HEK293 (cell line): ENCODE measurements around the gene ZC3HAV1L.

Experiments used
- CTCF ChIA-PET: fragments of 350-600 bp; formaldehyde crosslinking; extraction: SDS; loops from one replicate; lab custom pipeline; 2021; ENCODE audit warnings: antibody characterized with exemption; lab: Yijun Ruan, JAX
- POLR2A ChIA-PET: fragments of 300-600 bp; formaldehyde crosslinking; extraction: SDS; loops from one replicate; lab custom pipeline; 2020; ENCODE audit warnings: antibody characterized with exemption, inconsistent platforms; lab: Yijun Ruan, JAX
- H3K27ac ChIP-seq: fragments of 200-500 bp; sonication (Bioruptor generic); 2 replicates; pipeline ENCODE4 v1.5.1; 2014; ENCODE audit warnings: low read depth, low read length, control low read depth, inconsistent platforms; ENCODE audit errors: extremely low read depth
- H3K36me3 ChIP-seq, 2 experiments: fragments of 200-500 bp in 1 of 2; sonication (Bioruptor generic) in 1 of 2; 1 replicate in 1 of 2; 2 replicates in 1 of 2; pipeline ENCODE4 v1.5.1; 2014 to 2017; ENCODE audit warnings: inconsistent platforms in 2 of 2, low read length in 2 of 2; ENCODE audit not compliant: control insufficient read depth in 2 of 2, insufficient read depth in 1 of 2
- H3K4me1 ChIP-seq: fragments of 200-500 bp; sonication (Bioruptor generic); 2 replicates; pipeline ENCODE4 v1.5.1; 2014; ENCODE audit warnings: mild to moderate bottlenecking, low read length, inconsistent platforms; ENCODE audit not compliant: control insufficient read depth, insufficient read depth
- H3K4me3 ChIP-seq: 2 replicates; pipeline ENCODE4 v1.5.1; 2011; ENCODE audit warnings: low read depth, mild to moderate bottlenecking, control low read depth, low read length, moderate library complexity
- H3K9me3 ChIP-seq: fragments of 200-500 bp; sonication (Bioruptor generic); 2 replicates; pipeline ENCODE4 v1.5.1; 2014; ENCODE audit warnings: low read depth, low read length, inconsistent platforms; ENCODE audit not compliant: control insufficient read depth, insufficient read depth
- HOXC10 ChIP-seq: sonication (generic); formaldehyde crosslinking; IDR thresholded peaks from 2 replicates; pipeline ENCODE4 v1.8.1; 2023; ENCODE audit warnings: mild to moderate bottlenecking, missing genetic modification reagents
- PRDM1 ChIP-seq: fragments of 450-650 bp; formaldehyde crosslinking; IDR thresholded peaks from 2 replicates; pipeline ENCODE4; 2016; ENCODE audit warnings: missing biosample characterization, missing genetic modification characterization
- RBAK ChIP-seq: fragments of 450-650 bp; formaldehyde crosslinking; IDR thresholded peaks from 2 replicates; pipeline ENCODE4 v1.5.1; 2016; ENCODE audit warnings: missing biosample characterization, missing genetic modification characterization
- SCRT1 ChIP-seq: fragments of 450-650 bp; formaldehyde crosslinking; IDR thresholded peaks from 2 replicates; pipeline ENCODE4 v1.5.1; 2016; ENCODE audit warnings: missing biosample characterization, missing genetic modification characterization, borderline replicate concordance
- TCF7L2 ChIP-seq: IDR thresholded peaks from 2 replicates; pipeline ENCODE4 v1.6.1; 2011; ENCODE audit warnings: low read depth, mild to moderate bottlenecking, inconsistent platforms, low read length, moderate library complexity, borderline replicate concordance
- YY2 ChIP-seq: fragments of 450-650 bp; formaldehyde crosslinking; IDR thresholded peaks from 2 replicates; pipeline ENCODE4 v1.5.1; 2016; ENCODE audit warnings: missing biosample characterization, missing genetic modification characterization
- ZFHX2 ChIP-seq: fragments of 450-650 bp; formaldehyde crosslinking; conservative IDR thresholded peaks from 2 replicates; pipeline ENCODE4 v1.5.1; 2016; ENCODE audit warnings: missing biosample characterization, missing genetic modification characterization
- ZNF146 ChIP-seq: fragments of 450-650 bp; formaldehyde crosslinking; IDR thresholded peaks from 2 replicates; pipeline ENCODE4 v1.5.1; 2016; ENCODE audit warnings: missing biosample characterization, missing genetic modification characterization
- ZNF214 ChIP-seq: fragments of 450-650 bp; formaldehyde crosslinking; IDR thresholded peaks from 2 replicates; pipeline ENCODE4 v1.5.1; 2017; ENCODE audit warnings: missing biosample characterization, mild to moderate bottlenecking, missing genetic modification characterization, borderline replicate concordance
- ZNF302 ChIP-seq: fragments of 450-650 bp; formaldehyde crosslinking; IDR thresholded peaks from 2 replicates; pipeline ENCODE4 v1.5.1; 2016; ENCODE audit warnings: missing biosample characterization, missing genetic modification characterization, low read depth
- ZNF416 ChIP-seq: fragments of 450-650 bp; formaldehyde crosslinking; IDR thresholded peaks from 2 replicates; pipeline ENCODE4 v1.5.1; 2016; ENCODE audit warnings: missing biosample characterization, missing genetic modification characterization
- ZNF501 ChIP-seq: fragments of 450-650 bp; formaldehyde crosslinking; IDR thresholded peaks from 2 replicates; pipeline ENCODE4 v1.5.1; 2016; ENCODE audit warnings: missing biosample characterization, missing genetic modification characterization
- ZNF521 ChIP-seq: fragments of 450-650 bp; formaldehyde crosslinking; IDR thresholded peaks from 2 replicates; pipeline ENCODE4 v1.5.1; 2017; ENCODE audit warnings: missing biosample characterization, mild to moderate bottlenecking, missing genetic modification characterization
- ZNF776 ChIP-seq: fragments of 450-650 bp; formaldehyde crosslinking; IDR thresholded peaks from 2 replicates; pipeline ENCODE4 v1.5.0; 2017; ENCODE audit warnings: missing biosample characterization, missing genetic modification characterization, borderline replicate concordance
- TF ChIP-seq, protein P1 (sequence below): fragments of 450-650 bp; formaldehyde crosslinking; IDR thresholded peaks from 2 replicates; pipeline ENCODE4 v1.5.1; 2016; ENCODE audit warnings: missing biosample characterization, missing genetic modification characterization
- TF ChIP-seq, protein P2 (sequence below): fragments of 450-650 bp; formaldehyde crosslinking; conservative IDR thresholded peaks from 2 replicates; pipeline ENCODE4 v1.5.1; 2016; ENCODE audit warnings: low read depth, missing biosample characterization, missing genetic modification characterization
- TF ChIP-seq, protein P3 (sequence below): fragments of 450-650 bp; formaldehyde crosslinking; IDR thresholded peaks from 2 replicates; pipeline ENCODE4 v1.5.1; 2016; ENCODE audit warnings: missing biosample characterization, missing genetic modification characterization
- TF ChIP-seq, protein P4 (sequence below): fragments of 450-650 bp; formaldehyde crosslinking; IDR thresholded peaks from 2 replicates; pipeline ENCODE4 v1.5.1; 2016; ENCODE audit warnings: missing biosample characterization, missing genetic modification characterization
- TF ChIP-seq, protein P5 (sequence below): fragments of 450-650 bp; formaldehyde crosslinking; IDR thresholded peaks from 2 replicates; pipeline ENCODE4 v1.5.1; 2016; ENCODE audit warnings: missing biosample characterization, missing genetic modification characterization
- TF ChIP-seq, protein P6 (sequence below): fragments of 450-650 bp; IDR thresholded peaks from 2 replicates; pipeline ENCODE4 v1.5.1; 2018; ENCODE audit warnings: missing biosample characterization, missing genetic modification characterization
- TF ChIP-seq, protein P7 (sequence below): fragments of 450-650 bp; formaldehyde crosslinking; IDR thresholded peaks from 2 replicates; pipeline ENCODE4 v1.5.1; 2016; ENCODE audit warnings: missing biosample characterization, missing genetic modification characterization

ZC3HAV1L gene

DNA sequence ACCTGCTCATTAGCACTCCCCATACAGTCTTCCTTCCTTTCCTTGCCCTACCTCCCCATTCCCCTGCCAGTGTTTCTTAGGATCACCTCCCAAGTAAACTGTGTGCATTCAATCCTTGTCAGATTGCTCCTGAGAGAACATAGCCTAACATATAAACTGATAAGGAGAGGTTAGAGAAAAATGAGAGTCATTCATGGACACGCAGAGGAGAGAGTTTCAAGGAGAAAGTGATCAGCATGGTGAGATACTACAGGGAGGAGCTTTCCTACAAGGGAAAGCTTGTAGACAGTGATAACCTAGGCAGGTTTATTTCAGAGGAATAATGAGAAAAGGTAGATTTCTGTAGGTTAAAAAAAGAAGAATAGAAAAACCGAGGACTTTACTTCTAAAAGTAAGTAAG, 2.8 kb upstream of the ZC3HAV1L start:
- TF ChIP-seq ZNF214 = no peak
- TF ChIP-seq PRDM1 (tag by site-specific recombination) = peak; percentile 80
- no peak for TF ChIP-seq RBAK (tag by site-specific recombination)
- no peak overlapping the region for H3K27ac ChIP-seq
- ChIA-PET CTCF (no interaction called here), POLR2A (no interaction called here)
- H3K36me3 ChIP-seq = peaks cover 0 to 5% of the 10 kb centered on the region in 2 experiments; a peak in 1 of 3 replicates
- no peaks in the 10 kb centered on the region for H3K4me1 ChIP-seq
- H3K9me3 ChIP-seq = no peaks in the 10 kb centered on the region
- no peak overlapping the region for H3K4me3 ChIP-seq

DNA sequence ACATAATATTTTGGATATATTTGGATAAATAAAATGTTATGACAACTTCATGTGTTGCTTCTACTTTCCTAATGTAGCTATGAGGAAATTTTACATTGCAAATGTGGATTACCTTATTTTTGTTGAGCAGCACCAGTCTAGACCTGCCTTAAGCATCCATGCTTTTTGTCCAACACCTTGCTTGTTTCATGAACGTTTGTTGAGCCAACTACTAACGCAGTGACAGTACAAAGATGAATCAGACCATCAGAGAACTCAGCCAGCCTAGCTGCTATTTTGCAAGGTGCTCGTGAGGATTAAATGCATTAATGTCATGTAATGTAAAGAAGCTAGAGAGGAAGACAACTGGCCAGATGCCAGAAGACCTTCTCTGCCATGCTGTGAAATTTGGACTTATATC, 1.1 kb upstream of the ZC3HAV1L start:
- TF ChIP-seq ZNF501 (tag by site-specific recombination) = no peak
- no peak for TF ChIP-seq ZFHX2 (tag by site-specific recombination)
- TF ChIP-seq, protein P1, sequence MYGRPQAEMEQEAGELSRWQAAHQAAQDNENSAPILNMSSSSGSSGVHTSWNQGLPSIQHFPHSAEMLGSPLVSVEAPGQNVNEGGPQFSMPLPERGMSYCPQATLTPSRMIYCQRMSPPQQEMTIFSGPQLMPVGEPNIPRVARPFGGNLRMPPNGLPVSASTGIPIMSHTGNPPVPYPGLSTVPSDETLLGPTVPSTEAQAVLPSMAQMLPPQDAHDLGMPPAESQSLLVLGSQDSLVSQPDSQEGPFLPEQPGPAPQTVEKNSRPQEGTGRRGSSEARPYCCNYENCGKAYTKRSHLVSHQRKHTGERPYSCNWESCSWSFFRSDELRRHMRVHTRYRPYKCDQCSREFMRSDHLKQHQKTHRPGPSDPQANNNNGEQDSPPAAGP = no peak
- no peak for TF ChIP-seq ZNF416 (tag by site-specific recombination)
- TF ChIP-seq, protein P2, sequence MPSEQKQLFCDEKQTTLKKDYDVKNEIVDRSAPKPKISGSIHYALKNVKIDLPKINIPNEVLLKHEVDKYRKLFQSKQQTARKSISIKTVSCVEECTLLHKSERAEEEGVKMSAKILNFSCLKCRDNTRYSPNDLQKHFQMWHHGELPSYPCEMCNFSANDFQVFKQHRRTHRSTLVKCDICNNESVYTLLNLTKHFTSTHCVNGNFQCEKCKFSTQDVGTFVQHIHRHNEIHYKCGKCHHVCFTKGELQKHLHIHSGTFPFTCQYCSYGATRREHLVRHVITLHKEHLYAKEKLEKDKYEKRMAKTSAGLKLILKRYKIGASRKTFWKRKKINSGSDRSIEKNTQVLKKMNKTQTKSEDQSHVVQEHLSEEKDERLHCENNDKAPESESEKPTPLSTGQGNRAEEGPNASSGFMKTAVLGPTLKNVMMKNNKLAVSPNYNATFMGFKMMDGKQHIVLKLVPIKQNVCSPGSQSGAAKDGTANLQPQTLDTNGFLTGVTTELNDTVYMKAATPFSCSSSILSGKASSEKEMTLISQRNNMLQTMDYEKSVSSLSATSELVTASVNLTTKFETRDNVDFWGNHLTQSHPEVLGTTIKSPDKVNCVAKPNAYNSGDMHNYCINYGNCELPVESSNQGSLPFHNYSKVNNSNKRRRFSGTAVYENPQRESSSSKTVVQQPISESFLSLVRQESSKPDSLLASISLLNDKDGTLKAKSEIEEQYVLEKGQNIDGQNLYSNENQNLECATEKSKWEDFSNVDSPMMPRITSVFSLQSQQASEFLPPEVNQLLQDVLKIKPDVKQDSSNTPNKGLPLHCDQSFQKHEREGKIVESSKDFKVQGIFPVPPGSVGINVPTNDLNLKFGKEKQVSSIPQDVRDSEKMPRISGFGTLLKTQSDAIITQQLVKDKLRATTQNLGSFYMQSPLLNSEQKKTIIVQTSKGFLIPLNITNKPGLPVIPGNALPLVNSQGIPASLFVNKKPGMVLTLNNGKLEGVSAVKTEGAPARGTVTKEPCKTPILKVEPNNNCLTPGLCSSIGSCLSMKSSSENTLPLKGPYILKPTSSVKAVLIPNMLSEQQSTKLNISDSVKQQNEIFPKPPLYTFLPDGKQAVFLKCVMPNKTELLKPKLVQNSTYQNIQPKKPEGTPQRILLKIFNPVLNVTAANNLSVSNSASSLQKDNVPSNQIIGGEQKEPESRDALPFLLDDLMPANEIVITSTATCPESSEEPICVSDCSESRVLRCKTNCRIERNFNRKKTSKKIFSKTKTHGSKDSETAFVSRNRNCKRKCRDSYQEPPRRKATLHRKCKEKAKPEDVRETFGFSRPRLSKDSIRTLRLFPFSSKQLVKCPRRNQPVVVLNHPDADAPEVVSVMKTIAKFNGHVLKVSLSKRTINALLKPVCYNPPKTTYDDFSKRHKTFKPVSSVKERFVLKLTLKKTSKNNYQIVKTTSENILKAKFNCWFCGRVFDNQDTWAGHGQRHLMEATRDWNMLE (tag by site-specific recombination) = no peak
- no peak for TF ChIP-seq HOXC10
- TF ChIP-seq, protein P3, sequence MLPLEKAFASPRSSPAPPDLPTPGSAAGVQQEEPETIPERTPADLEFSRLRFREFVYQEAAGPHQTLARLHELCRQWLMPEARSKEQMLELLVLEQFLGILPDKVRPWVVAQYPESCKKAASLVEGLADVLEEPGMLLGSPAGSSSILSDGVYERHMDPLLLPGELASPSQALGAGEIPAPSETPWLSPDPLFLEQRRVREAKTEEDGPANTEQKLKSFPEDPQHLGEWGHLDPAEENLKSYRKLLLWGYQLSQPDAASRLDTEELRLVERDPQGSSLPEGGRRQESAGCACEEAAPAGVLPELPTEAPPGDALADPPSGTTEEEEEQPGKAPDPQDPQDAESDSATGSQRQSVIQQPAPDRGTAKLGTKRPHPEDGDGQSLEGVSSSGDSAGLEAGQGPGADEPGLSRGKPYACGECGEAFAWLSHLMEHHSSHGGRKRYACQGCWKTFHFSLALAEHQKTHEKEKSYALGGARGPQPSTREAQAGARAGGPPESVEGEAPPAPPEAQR (tag by site-specific recombination) = no peak
- TF ChIP-seq ZNF146 (tag by site-specific recombination) = no peak
- no peak for TF ChIP-seq SCRT1 (tag by site-specific recombination)
- TF ChIP-seq, protein P4, sequence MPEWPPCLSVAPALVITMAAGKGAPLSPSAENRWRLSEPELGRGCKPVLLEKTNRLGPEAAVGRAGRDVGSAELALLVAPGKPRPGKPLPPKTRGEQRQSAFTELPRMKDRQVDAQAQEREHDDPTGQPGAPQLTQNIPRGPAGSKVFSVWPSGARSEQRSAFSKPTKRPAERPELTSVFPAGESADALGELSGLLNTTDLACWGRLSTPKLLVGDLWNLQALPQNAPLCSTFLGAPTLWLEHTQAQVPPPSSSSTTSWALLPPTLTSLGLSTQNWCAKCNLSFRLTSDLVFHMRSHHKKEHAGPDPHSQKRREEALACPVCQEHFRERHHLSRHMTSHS = no peak
- no peak for TF ChIP-seq ZNF521 (tag by site-specific recombination)
- TF ChIP-seq, protein P5, sequence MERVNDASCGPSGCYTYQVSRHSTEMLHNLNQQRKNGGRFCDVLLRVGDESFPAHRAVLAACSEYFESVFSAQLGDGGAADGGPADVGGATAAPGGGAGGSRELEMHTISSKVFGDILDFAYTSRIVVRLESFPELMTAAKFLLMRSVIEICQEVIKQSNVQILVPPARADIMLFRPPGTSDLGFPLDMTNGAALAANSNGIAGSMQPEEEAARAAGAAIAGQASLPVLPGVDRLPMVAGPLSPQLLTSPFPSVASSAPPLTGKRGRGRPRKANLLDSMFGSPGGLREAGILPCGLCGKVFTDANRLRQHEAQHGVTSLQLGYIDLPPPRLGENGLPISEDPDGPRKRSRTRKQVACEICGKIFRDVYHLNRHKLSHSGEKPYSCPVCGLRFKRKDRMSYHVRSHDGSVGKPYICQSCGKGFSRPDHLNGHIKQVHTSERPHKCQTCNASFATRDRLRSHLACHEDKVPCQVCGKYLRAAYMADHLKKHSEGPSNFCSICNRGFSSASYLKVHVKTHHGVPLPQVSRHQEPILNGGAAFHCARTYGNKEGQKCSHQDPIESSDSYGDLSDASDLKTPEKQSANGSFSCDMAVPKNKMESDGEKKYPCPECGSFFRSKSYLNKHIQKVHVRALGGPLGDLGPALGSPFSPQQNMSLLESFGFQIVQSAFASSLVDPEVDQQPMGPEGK = no peak
- TF ChIP-seq TCF7L2 = no peak
- no peak for TF ChIP-seq ZNF776 (tag by site-specific recombination)
- TF ChIP-seq, protein P6, sequence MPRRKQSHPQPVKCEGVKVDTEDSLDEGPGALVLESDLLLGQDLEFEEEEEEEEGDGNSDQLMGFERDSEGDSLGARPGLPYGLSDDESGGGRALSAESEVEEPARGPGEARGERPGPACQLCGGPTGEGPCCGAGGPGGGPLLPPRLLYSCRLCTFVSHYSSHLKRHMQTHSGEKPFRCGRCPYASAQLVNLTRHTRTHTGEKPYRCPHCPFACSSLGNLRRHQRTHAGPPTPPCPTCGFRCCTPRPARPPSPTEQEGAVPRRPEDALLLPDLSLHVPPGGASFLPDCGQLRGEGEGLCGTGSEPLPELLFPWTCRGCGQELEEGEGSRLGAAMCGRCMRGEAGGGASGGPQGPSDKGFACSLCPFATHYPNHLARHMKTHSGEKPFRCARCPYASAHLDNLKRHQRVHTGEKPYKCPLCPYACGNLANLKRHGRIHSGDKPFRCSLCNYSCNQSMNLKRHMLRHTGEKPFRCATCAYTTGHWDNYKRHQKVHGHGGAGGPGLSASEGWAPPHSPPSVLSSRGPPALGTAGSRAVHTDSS (tag by site-specific recombination) = no peak
- TF ChIP-seq ZNF302 (tag by site-specific recombination) = no peak
- TF ChIP-seq, protein P7, sequence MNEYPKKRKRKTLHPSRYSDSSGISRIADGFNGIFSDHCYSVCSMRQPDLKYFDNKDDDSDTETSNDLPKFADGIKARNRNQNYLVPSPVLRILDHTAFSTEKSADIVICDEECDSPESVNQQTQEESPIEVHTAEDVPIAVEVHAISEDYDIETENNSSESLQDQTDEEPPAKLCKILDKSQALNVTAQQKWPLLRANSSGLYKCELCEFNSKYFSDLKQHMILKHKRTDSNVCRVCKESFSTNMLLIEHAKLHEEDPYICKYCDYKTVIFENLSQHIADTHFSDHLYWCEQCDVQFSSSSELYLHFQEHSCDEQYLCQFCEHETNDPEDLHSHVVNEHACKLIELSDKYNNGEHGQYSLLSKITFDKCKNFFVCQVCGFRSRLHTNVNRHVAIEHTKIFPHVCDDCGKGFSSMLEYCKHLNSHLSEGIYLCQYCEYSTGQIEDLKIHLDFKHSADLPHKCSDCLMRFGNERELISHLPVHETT (tag by site-specific recombination) = no peak
- no peak for TF ChIP-seq ZNF214
- TF ChIP-seq YY2 (tag by site-specific recombination) = no peak

More for the DNA sequence above, 1.1 kb upstream of the ZC3HAV1L start:
- ChIA-PET POLR2A (no interaction called here), CTCF (interaction anchor here (0.7 to 1.5 kb wide), 4 partner anchors 13 to 327 kb away, joined by 3 to 5 read pairs (median 4); no protein-coding TSS in a partner anchor)
- Histone ChIP-seq H3K4me1 (no peaks in the 10 kb centered on the region), H3K4me3 (no peak overlapping the region), H3K27ac (no peak overlapping the region), H3K9me3 (no peaks in the 10 kb centered on the region), H3K36me3 (peaks cover 0 to 9% of the 10 kb centered on the region in 2 experiments; a peak in 1 of 3 replicates)
